ENCODE measurements around the gene SLC29A3.
"Not testable (repeated sequence)": the region's sequence is repeated elsewhere in the genome, so short reads cannot be mapped to it uniquely, and the experiment has no call there.

SLC29A3 gene

GRCh38 chr10:71293446-71294084, 25.5 kb upstream of the SLC29A3 start:
- Histone ChIP-seq H3K36me3 (no peaks in the 10 kb centered on the region), H3K9me3 (no peaks in the 10 kb centered on the region), H3K27me3 (no peaks in the 10 kb centered on the region), H3K4me3 (ENCODE audit: low read depth in 1 of 2, low read length in 1 of 2) (no peak overlapping the region), H3K27ac (no peak overlapping the region), H3K4me1 (ENCODE audit: control insufficient read depth in 1 of 2, insufficient read depth in 1 of 2, low read depth in 1 of 2, low read length in 1 of 2) (no peaks in the 10 kb centered on the region)
- TF ChIP-seq, protein P1, sequence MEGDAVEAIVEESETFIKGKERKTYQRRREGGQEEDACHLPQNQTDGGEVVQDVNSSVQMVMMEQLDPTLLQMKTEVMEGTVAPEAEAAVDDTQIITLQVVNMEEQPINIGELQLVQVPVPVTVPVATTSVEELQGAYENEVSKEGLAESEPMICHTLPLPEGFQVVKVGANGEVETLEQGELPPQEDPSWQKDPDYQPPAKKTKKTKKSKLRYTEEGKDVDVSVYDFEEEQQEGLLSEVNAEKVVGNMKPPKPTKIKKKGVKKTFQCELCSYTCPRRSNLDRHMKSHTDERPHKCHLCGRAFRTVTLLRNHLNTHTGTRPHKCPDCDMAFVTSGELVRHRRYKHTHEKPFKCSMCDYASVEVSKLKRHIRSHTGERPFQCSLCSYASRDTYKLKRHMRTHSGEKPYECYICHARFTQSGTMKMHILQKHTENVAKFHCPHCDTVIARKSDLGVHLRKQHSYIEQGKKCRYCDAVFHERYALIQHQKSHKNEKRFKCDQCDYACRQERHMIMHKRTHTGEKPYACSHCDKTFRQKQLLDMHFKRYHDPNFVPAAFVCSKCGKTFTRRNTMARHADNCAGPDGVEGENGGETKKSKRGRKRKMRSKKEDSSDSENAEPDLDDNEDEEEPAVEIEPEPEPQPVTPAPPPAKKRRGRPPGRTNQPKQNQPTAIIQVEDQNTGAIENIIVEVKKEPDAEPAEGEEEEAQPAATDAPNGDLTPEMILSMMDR (IDR thresholded peaks at IDR 0.05): no peak

DNA sequence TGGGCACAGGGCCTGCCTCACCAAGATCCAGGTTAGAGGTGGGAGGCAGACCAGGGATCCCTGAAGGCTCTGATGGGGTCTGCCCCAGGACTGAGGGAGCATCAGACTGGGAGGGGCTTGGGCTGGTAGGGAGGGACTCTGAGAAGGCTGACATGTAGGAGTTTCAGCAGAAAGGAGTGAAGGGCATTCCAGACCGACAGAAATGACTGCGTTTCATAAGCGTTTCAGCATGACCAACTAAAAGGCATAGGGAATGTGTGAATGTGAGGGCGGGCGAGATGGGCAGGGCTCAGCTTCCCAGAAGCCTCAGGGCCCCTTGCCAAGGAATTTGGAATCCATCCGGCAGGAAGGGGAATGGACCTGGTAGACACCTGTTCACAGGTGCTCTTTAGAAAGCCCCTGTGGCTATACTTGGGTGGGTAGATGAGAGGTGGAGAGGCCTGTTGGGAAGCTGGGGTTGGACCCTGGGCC, 24.9 kb upstream of the SLC29A3 start:
- H3K4me1 ChIP-seq (ENCODE audit: control insufficient read depth in 1 of 2, insufficient read depth in 1 of 2, low read depth in 1 of 2, low read length in 1 of 2): no peaks in the 10 kb centered on the region
- H3K4me3 ChIP-seq (ENCODE audit: low read depth in 1 of 2, low read length in 1 of 2): no peak overlapping the region
- no peaks in the 10 kb centered on the region for H3K9me3 ChIP-seq
- TF ChIP-seq, protein P1 (IDR thresholded peaks at IDR 0.05): no peak
- no peak overlapping the region for H3K27ac ChIP-seq
- no peaks in the 10 kb centered on the region for H3K27me3 ChIP-seq
- H3K36me3 ChIP-seq: no peaks in the 10 kb centered on the region

- H3K4me1 ChIP-seq (ENCODE audit: control insufficient read depth in 1 of 2, insufficient read depth in 1 of 2, low read depth in 1 of 2, low read length in 1 of 2): no peaks in the 10 kb centered on the region
- H3K27me3 ChIP-seq: no peaks in the 10 kb centered on the region
- TF ChIP-seq, protein P1 (IDR thresholded peaks at IDR 0.05): no peak
- no peak overlapping the region for H3K27ac ChIP-seq
- no peak overlapping the region for H3K4me3 ChIP-seq (ENCODE audit: low read depth in 1 of 2, low read length in 1 of 2)
- no peaks in the 10 kb centered on the region for H3K9me3 ChIP-seq
- H3K36me3 ChIP-seq: no peaks in the 10 kb centered on the region
These were observed 24.2 kb upstream of the SLC29A3 start for GRCh38 chr10:71294856-71295255.

GRCh38 chr10:71295641-71296040, 23.4 kb upstream of the SLC29A3 start:
- Histone ChIP-seq H3K9me3 (no peaks in the 10 kb centered on the region), H3K4me1 (ENCODE audit: control insufficient read depth in 1 of 2, insufficient read depth in 1 of 2, low read depth in 1 of 2, low read length in 1 of 2) (no peaks in the 10 kb centered on the region), H3K36me3 (no peaks in the 10 kb centered on the region), H3K27me3 (no peaks in the 10 kb centered on the region), H3K27ac (no peak overlapping the region), H3K4me3 (ENCODE audit: low read depth in 1 of 2, low read length in 1 of 2) (no peak overlapping the region)
- TF ChIP-seq, protein P1 (IDR thresholded peaks at IDR 0.05): no peak

DNA sequence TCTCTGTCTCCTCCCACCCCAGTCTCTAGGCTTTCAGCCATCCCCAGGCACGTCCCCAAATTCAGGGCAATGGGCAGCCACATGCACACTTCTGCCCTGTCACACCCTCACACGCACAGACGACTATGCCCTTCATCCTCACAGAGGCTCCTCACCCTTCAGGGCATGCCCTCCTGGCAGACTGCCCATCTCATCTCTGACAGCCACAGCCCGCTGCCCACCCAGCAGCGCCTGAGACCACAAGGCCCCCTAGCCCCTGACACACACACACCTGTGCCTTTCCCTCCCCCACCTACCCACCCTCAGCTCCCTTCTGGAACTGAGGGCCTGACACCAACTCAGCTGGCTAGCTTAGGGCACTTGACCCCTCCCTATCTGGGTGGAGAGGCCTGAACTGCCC, 23.0 kb upstream of the SLC29A3 start:
- Histone ChIP-seq H3K4me1 (ENCODE audit: control insufficient read depth in 1 of 2, insufficient read depth in 1 of 2, low read depth in 1 of 2, low read length in 1 of 2) (no peaks in the 10 kb centered on the region), H3K27me3 (no peaks in the 10 kb centered on the region), H3K4me3 (ENCODE audit: low read depth in 1 of 2, low read length in 1 of 2) (no peak overlapping the region), H3K9me3 (no peaks in the 10 kb centered on the region), H3K36me3 (no peaks in the 10 kb centered on the region), H3K27ac (no peak overlapping the region)
- TF ChIP-seq, protein P1 (IDR thresholded peaks at IDR 0.05): no peak

GRCh38 chr10:71296811-71297210, 22.2 kb upstream of the SLC29A3 start:
- H3K27ac ChIP-seq; H3K4me3 ChIP-seq (ENCODE audit: low read depth in 1 of 2, low read length in 1 of 2); H3K27me3 ChIP-seq; H3K9me3 ChIP-seq; H3K4me1 ChIP-seq (ENCODE audit: control insufficient read depth in 1 of 2, insufficient read depth in 1 of 2, low read depth in 1 of 2, low read length in 1 of 2); H3K36me3 ChIP-seq: not testable (repeated sequence)

Data from neutrophil (primary cell).